A549 (cell line): ENCODE data around the gene TEX11. TPM values are rescaled to one million over a fixed set of nuclear protein-coding genes. Genes with fewer than 3 reads are reported as not detected.
"Not testable (repeated sequence)": the region's sequence is repeated elsewhere in the genome, so short reads cannot be mapped to it uniquely, and the experiment has no call there.

Source experiments
- ATAC-seq, 2 experiments: fragments of 200-7000 bp in 1 of 2; fragments of >200 bp in 1 of 2; cut with Nextera tagmentation in 1 of 2; cut with Tn5 transposase in 1 of 2; 3 replicates each; pipeline versions ENCODE4 v1.8.0 to v1.9.1; 2018 to 2020; ENCODE audit warnings: mild to moderate bottlenecking in 1 of 2, moderate library complexity in 1 of 2
- CTCF ChIA-PET: fragments of 300-600 bp; sonication (Branson Sonifier 250); formaldehyde crosslinking; extraction: SDS; loops from one replicate; lab custom pipeline; 2021; ENCODE audit warnings: antibody characterized with exemption, inconsistent platforms; lab: Yijun Ruan, JAX
- POLR2A ChIA-PET: fragments of 350-600 bp; formaldehyde crosslinking; extraction: SDS; loops from one replicate; lab custom pipeline; 2021; ENCODE audit warnings: antibody characterized with exemption, inconsistent platforms; lab: Yijun Ruan, JAX
- DNase-seq, 2 experiments: peaks; one replicate each; pipeline versions ENCODE4 v3.0.0 to v3.0.0-alpha.2; 2011 to 2016; ENCODE audit warnings: low read depth in 1 of 2, low spot score in 1 of 2
- FAIRE-seq: peaks from 2 replicates; lab custom pipeline; 2011; peaks lifted over from hg19 to GRCh38; lab: Jason Lieb, UNC
- H3K27ac ChIP-seq, 2 experiments: fragments of >200 bp; sonication (Bioruptor Twin); formaldehyde crosslinking; 3 replicates each; pipeline ENCODE4 v1.5.1; 2016 to 2017
- H3K4me1 ChIP-seq: fragments of >200 bp; sonication (Bioruptor Twin); formaldehyde crosslinking; 3 replicates; pipeline ENCODE4 v1.6.1; 2016
- H3K4me2 ChIP-seq: fragments of >200 bp; sonication (Bioruptor Twin); formaldehyde crosslinking; 3 replicates; pipeline ENCODE4 v1.6.1; 2016
- H3K4me3 ChIP-seq: fragments of >200 bp; sonication (Bioruptor Twin); formaldehyde crosslinking; 3 replicates; pipeline ENCODE4 v1.5.1; 2016
- H3K9me3 ChIP-seq: fragments of >200 bp; sonication (Bioruptor Twin); formaldehyde crosslinking; 3 replicates; pipeline ENCODE4 v1.6.1; 2016
- CBX8 ChIP-seq: fragments of 200-600 bp; sonication (generic); IDR thresholded peaks from 2 replicates; pipeline ENCODE4 v1.6.1; 2016
- CEBPB ChIP-seq, 2 experiments: fragments of >200 bp in 1 of 2; sonication (Bioruptor Twin) in 1 of 2; formaldehyde crosslinking in 1 of 2; IDR thresholded peaks; 2 replicates each; pipeline ENCODE4 v1.6.1; 2012 to 2016
- EP300 ChIP-seq, 2 experiments: fragments of >200 bp; sonication (Bioruptor Twin); formaldehyde crosslinking; IDR thresholded peaks; 2 replicates in 1 of 2; 3 replicates in 1 of 2; pipeline ENCODE4 v1.6.1; 2016 to 2017
- FOSL2 ChIP-seq, 2 experiments: fragments of 450-650 bp in 1 of 2; fragments of >200 bp in 1 of 2; sonication (Bioruptor Twin) in 1 of 2; formaldehyde crosslinking; IDR thresholded peaks; 2 replicates each; pipeline versions ENCODE4 v1.5.0 to v1.6.1; 2016 to 2020; ENCODE audit warnings: mild to moderate bottlenecking in 1 of 2, moderate library complexity in 1 of 2
- HOXB13 ChIP-seq: fragments of 250-450 bp; sonication (Bioruptor Pico); IDR thresholded peaks from 2 replicates; pipeline ENCODE4 v1.5.0; 2020; ENCODE audit warnings: low read depth, mild to moderate bottlenecking, moderate library complexity
- JUNB ChIP-seq: fragments of >200 bp; sonication (Bioruptor Twin); formaldehyde crosslinking; IDR thresholded peaks from 2 replicates; pipeline ENCODE4 v1.6.1; 2016
- MAFK ChIP-seq: fragments of 450-650 bp; IDR thresholded peaks from 2 replicates; pipeline ENCODE4 v1.6.1; 2014; ENCODE audit not compliant: partially characterized antibody
- PBX3 ChIP-seq: IDR thresholded peaks from 2 replicates; pipeline ENCODE4 v1.6.1; 2012
- TP53 ChIP-seq: fragments of 250-450 bp; sonication (Bioruptor Pico); IDR thresholded peaks from 2 replicates; pipeline ENCODE4 v1.5.0; 2021; ENCODE audit warnings: mild to moderate bottlenecking, moderate library complexity
- WGBS: methylation state at CpG from one replicate; pipeline ENCODE4 v1.1.6; 2017; ENCODE audit errors: missing lambda C conversion rate; 5-methylcytosine and 5-hydroxymethylcytosine counted together
- polyA plus RNA-seq, 4 experiments: library from polyadenylated mRNA; depleted of rRNA in 3 of 4; stranded (reverse); fragments of >200 nt; fragmentation: RNase III in 1 of 4; extraction: RNeasy Plus Mini Kit Qiagen cat#74134 plus additional on column Dnase treatment in 1 of 4; gene quantifications; 2 replicates in 3 of 4; 3 replicates in 1 of 4; pipeline ENCODE4 v1.2.3, GENCODE V29; 2011 to 2017
- TF ChIP-seq, protein P1 (sequence below): fragments of 250-450 bp; sonication (Bioruptor Pico); IDR thresholded peaks from 2 replicates; pipeline ENCODE4 v1.5.0; 2021; ENCODE audit warnings: mild to moderate bottlenecking, moderate library complexity, borderline replicate concordance

The TEX11 gene
- polyA plus RNA-seq, 2 of the 4 experiments (the other 2 are of a cell fraction), result not detected

GRCh38 chrX:70852294-70852693, 56.2 kb downstream of the TEX11 start:
- FAIRE-seq, result no peak
- CTCF ChIA-PET, result no interaction called here

DNA sequence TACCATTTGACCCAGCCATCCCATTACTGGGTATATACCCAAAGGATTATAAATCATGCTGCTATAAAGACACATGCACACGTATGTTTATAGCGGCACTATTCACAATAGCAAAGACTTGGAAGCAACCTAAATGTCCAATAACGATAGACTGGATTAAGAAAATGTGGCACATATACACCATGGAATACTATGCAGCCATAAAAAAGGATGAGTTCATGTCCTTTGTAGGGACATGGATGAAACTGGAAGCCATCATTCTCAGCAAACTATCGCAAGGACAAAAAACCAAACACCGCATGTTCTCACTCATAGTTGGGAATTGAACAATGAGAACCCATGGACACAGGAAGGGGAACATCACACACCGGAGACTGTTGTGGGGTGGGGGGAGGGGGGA, 64.4 kb downstream of the TEX11 start:
- H3K4me3 ChIP-seq, H3K9me3 ChIP-seq, FAIRE-seq, DNase-seq, ATAC-seq, CTCF ChIA-PET, H3K27ac ChIP-seq, POLR2A ChIA-PET, H3K4me2 ChIP-seq, H3K4me1 ChIP-seq: not testable (repeated sequence)
- WGBS, result 39% methylated on average over 5 of the region's 6 CpGs

More at GRCh38 chrX:70852294-70852693, 56.2 kb downstream of the TEX11 start:
- 23% methylated on average over 3 of the region's 3 CpGs for WGBS
- ATAC-seq (no peak), DNase-seq (no peak)
- H3K4me3 ChIP-seq, result no peak overlapping the region
- H3K4me2 ChIP-seq, result no peak overlapping the region
- no peaks in the 10 kb centered on the region for H3K9me3 ChIP-seq
- H3K4me1 ChIP-seq, result no peaks in the 10 kb centered on the region
- TF ChIP-seq CBX8, result no peak
- POLR2A ChIA-PET, result no interaction called here
- no peak overlapping the region for H3K27ac ChIP-seq

GRCh38 chrX:70843620-70844019, 64.9 kb downstream of the TEX11 start:
- H3K4me1 ChIP-seq, H3K9me3 ChIP-seq, DNase-seq, ATAC-seq, CTCF ChIA-PET, FAIRE-seq, POLR2A ChIA-PET, H3K4me3 ChIP-seq, H3K4me2 ChIP-seq, H3K27ac ChIP-seq: not testable (repeated sequence)
- 78% methylated on average over 1 of the region's 1 CpG for WGBS

DNA sequence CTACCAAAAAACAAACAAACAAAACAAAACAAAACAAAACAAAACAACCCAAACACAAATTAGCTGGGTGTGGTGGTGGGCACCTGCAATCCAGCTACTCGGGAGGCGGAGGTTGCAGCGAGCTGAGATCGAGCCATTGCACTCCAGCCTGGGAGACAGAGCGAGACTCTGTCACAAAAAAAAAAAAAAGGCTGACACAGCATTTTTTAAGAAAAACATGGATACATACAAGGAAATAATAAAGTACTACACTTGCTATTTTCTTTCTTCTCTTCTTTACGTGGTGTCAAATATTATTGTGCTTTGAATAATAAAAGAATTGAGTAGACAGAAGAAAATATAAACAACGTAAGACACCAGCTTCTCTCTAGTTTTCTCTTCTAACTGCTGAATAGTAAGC, 73.9 kb downstream of the TEX11 start:
- 60% methylated on average over 7 of the region's 7 CpGs for WGBS
- Histone ChIP-seq H3K4me3 (no peak overlapping the region), H3K9me3 (no peaks in the 10 kb centered on the region), H3K27ac (no peak overlapping the region), H3K4me2 (no peak overlapping the region), H3K4me1 (no peaks in the 10 kb centered on the region)
- CTCF ChIA-PET, result no interaction called here
- TF ChIP-seq, protein P1, sequence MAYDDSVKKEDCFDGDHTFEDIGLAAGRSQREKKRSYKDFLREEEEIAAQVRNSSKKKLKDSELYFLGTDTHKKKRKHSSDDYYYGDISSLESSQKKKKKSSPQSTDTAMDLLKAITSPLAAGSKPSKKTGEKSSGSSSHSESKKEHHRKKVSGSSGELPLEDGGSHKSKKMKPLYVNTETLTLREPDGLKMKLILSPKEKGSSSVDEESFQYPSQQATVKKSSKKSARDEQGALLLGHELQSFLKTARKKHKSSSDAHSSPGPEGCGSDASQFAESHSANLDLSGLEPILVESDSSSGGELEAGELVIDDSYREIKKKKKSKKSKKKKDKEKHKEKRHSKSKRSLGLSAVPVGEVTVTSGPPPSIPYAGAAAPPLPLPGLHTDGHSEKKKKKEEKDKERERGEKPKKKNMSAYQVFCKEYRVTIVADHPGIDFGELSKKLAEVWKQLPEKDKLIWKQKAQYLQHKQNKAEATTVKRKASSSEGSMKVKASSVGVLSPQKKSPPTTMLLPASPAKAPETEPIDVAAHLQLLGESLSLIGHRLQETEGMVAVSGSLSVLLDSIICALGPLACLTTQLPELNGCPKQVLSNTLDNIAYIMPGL (CRISPR knock-in tag), result no peak
- TF ChIP-seq MAFK, result peak; percentile 91
- ATAC-seq, result no peak
- POLR2A ChIA-PET, result no interaction called here
- FAIRE-seq, result peak; percentile 63
- DNase-seq, result no peak

GRCh38 chrX:70826715-70827114, 81.8 kb downstream of the TEX11 start:
- Histone ChIP-seq H3K4me3 (no peak overlapping the region), H3K4me2 (no peak overlapping the region), H3K9me3 (no peaks in the 10 kb centered on the region), H3K4me1 (no peaks in the 10 kb centered on the region), H3K27ac (no peak overlapping the region)
- TF ChIP-seq FOSL2 (IDR thresholded peaks at IDR 0.05), result no peak
- no peak for TF ChIP-seq FOSL2 (CRISPR knock-in tag; IDR thresholded peaks at IDR 0.05)
- TF ChIP-seq TP53, result no peak
- TF ChIP-seq HOXB13 (CRISPR knock-in tag), result no peak
- 13% methylated on average over 3 of the region's 3 CpGs for WGBS
- no peak for FAIRE-seq
- ChIA-PET CTCF (interaction anchor here (0.6 to 1.1 kb wide), 2 partner anchors 9 to 1708 kb away, joined by 3 read pairs; no protein-coding TSS in a partner anchor), POLR2A (no interaction called here)
- ATAC-seq, result no peak
- DNase-seq, result no peak

GRCh38 chrX:70825366-70825765, 83.1 kb downstream of the TEX11 start:
- H3K9me3 ChIP-seq, result no peaks in the 10 kb centered on the region
- H3K4me3 ChIP-seq, result no peak overlapping the region
- no peaks in the 10 kb centered on the region for H3K4me1 ChIP-seq
- POLR2A ChIA-PET, result no interaction called here
- no peak for TF ChIP-seq JUNB
- TF ChIP-seq FOSL2 (IDR thresholded peaks at IDR 0.05), result no peak
- TF ChIP-seq FOSL2 (CRISPR knock-in tag; IDR thresholded peaks at IDR 0.05), result no peak
- no peak for TF ChIP-seq TP53
- no peak for TF ChIP-seq CEBPB (IDR thresholded peaks at IDR 0.05)
- no peak for TF ChIP-seq CBX8
- peak; percentile 73 for TF ChIP-seq MAFK
- TF ChIP-seq PBX3, result no peak
- TF ChIP-seq EP300 (IDR thresholded peaks at IDR 0.05), result no peak
- H3K27ac ChIP-seq, result no peak overlapping the region
- 53% methylated on average over 4 of the region's 4 CpGs for WGBS
- ATAC-seq (no peak), FAIRE-seq (no peak), DNase-seq (no peak)
- H3K4me2 ChIP-seq, result no peak overlapping the region
- CTCF ChIA-PET, result interaction anchor here (1.1 kb wide), 1 partner anchor 8 kb away, joined by 3 read pairs; no protein-coding TSS in a partner anchor
